ENCODE data around the gene TDRD10.

Gene TDRD10

DNA sequence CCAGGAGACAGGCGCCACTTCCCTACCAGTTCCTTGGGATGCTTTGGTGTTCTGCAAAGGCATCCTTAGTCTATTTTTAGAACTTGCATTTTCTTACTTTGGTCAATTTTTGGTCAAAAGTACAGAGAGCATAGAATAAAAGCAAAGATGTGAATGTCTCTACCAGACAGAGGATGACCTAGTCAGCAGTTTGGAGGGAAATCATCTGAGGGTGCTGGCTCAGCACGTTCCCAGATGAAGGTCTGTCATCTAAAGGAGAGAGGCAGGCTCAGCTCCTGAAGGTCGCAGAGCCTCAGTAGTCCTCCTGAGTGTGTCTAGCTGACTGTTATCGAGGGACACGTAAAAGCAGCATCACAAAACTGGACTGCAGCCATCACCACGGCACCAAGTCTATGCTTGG is 80.9 kb downstream of the TDRD10 start:
- FAIRE-seq, result no peak

DNA sequence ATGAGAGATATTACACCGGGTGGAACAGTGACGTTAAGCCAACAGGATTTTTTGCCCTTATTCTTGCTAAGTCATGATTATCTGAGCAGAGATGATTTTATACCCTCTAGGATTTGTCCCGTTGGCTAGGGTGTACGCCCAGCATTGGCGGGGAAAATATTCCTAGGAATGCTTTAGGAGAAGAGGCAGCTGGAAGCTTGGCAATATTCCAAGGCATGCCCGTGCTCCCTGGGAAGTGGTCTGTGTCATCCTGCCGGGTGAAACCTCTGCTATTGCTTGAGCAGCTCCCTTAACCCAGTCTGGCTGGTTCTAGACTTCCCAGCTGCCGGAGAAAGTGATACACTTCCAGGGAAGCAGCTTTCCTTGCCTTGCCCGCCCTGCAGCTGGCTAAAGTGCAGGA is 81.8 kb downstream of the TDRD10 start:
- FAIRE-seq, result no peak

GRCh38 chr1:154584267-154584994 is 82.4 kb downstream of the TDRD10 start:
- FAIRE-seq, result no peak

DNA sequence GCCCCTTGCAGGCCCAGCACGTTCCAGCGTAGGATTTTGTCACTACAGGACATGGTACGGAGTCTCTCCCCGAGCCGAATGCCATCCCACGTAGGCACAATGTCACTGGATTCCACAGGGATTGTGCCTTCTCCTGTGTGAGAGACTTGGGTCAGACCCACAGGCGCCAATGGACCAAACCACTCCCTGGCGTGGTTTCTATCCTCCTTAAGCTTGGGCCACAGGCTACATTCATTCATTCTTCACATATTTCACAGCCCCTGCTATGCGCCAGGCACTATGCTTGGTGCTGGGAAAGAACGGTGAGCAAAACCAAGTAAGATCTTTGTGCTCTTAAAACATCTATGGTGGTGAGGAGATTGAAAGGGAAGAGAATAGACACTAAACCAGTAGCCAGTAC is 84.2 kb downstream of the TDRD10 start:
- FAIRE-seq, result no peak

- no peak for FAIRE-seq
Observed at GRCh38 chr1:154586641-154587040, 84.6 kb downstream of the TDRD10 start.

GRCh38 chr1:154589780-154590179 is 87.8 kb downstream of the TDRD10 start:
- no peak for FAIRE-seq

DNA sequence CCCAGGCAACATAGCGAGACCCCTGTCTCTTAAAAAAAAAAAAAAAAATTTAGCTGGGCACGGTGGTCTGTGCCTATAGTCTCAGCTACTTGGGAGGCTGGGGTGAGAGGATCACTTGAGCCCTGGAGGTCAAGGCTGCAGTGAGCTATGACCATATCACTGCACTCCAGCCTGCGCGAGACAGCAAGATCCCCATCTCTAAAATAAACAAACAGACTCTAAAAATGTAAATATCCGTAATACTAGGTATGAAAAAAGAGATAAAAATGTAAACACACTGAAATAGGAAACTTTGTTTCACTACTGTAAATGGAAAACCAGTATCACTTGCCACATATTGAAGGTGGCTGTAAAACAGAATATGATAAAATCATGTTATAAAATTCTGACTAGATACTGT is 88.7 kb downstream of the TDRD10 start:
- FAIRE-seq, result no peak

GRCh38 chr1:154591206-154591605 is 89.2 kb downstream of the TDRD10 start:
- FAIRE-seq, result no peak

GRCh38 chr1:154593390-154593789 is 91.4 kb downstream of the TDRD10 start:
- FAIRE-seq, result no peak

DNA sequence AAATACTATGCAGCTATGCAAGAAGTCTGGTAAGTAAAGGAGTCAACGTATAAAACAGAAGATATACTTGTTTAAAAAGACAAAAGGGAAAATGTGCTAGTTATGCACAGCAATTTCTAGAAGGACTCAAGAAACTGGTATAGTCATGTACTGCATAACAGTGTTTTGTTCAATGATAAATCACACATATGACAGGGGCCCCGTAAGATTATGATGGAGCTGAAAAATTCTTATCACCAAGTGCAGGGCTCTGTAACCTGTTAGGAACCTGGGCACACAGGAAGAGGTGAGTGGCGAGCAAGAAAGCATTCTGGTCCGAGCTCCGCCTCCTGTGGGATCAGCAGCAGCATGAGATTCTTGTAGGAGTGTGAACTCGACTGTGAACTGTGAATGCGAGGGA is 92.8 kb downstream of the TDRD10 start:
- no peak for FAIRE-seq

- peak; percentile 94 for FAIRE-seq
Observed at GRCh38 chr1:154595621-154596020, 93.6 kb downstream of the TDRD10 start.

Data from TTC549 (cell line).